Activated CD4-positive, alpha-beta T cell treated with anti-CD3 and anti-CD28 coated beads, Interleukin-2, Interleukin-6, amounts not matched to agents 100 ng/mL and 50 ng/mL, durations not matched to agents 16 hours and 8 hours (primary cell): ENCODE data around the gene UGT1A4.
"Not testable (repeated sequence)": the region's sequence is repeated elsewhere in the genome, so short reads cannot be mapped to it uniquely, and the experiment has no call there.

ENCODE experiments used
- DNase-seq: peaks from one replicate; pipeline ENCODE4 v3.0.0-alpha.2; 2020

Gene UGT1A4

GRCh38 chr2:233700028-233700635, 18.4 kb upstream of the UGT1A4 start:
- no peak for DNase-seq

- not testable (repeated sequence) for DNase-seq
Measured at GRCh38 chr2:233700842-233701241, 17.7 kb upstream of the UGT1A4 start.

- DNase-seq, result no peak
Measured at GRCh38 chr2:233702238-233702637, 16.3 kb upstream of the UGT1A4 start.

GRCh38 chr2:233705911-233706506, 12.5 kb upstream of the UGT1A4 start:
- DNase-seq, result no peak

GRCh38 chr2:233706720-233707119, 11.8 kb upstream of the UGT1A4 start:
- no peak for DNase-seq

GRCh38 chr2:233707940-233708644, 10.4 kb upstream of the UGT1A4 start:
- no peak for DNase-seq

- DNase-seq, result no peak
Measured at GRCh38 chr2:233708942-233709341, 9.6 kb upstream of the UGT1A4 start.

- DNase-seq, result peak; percentile 71
Measured at GRCh38 chr2:233711312-233712008, 7.1 kb upstream of the UGT1A4 start.

GRCh38 chr2:233712611-233713261, 5.8 kb upstream of the UGT1A4 start, which contains the start of gene UGT1A5:
UGT1A5 (plus strand) TSS chr2:233712907; CDS start chr2:233712992, 85 bp downstream.
- no peak for DNase-seq

- no peak for DNase-seq
Measured at GRCh38 chr2:233713262-233713615, 5.3 kb upstream of the UGT1A4 start.

- no peak for DNase-seq
Measured at GRCh38 chr2:233714121-233714520, 4.4 kb upstream of the UGT1A4 start.

- DNase-seq, result no peak
Measured at GRCh38 chr2:233728723-233729301, 10.3 kb downstream of the UGT1A4 start, which contains the start of gene UGT1A3. UGT1A3 (plus strand) TSS chr2:233729042; CDS start chr2:233729127, 85 bp downstream.

GRCh38 chr2:233736868-233737653, 18.5 kb downstream of the UGT1A4 start:
- not testable (repeated sequence) for DNase-seq

GRCh38 chr2:233740870-233741269, 22.3 kb downstream of the UGT1A4 start:
- DNase-seq, result no peak

GRCh38 chr2:233743464-233744259, 25.1 kb downstream of the UGT1A4 start:
- no peak for DNase-seq

- DNase-seq, result no peak
Measured at GRCh38 chr2:233745073-233745755, 26.7 kb downstream of the UGT1A4 start.

- DNase-seq, result not testable (repeated sequence)
Measured at GRCh38 chr2:233745838-233746237, 27.3 kb downstream of the UGT1A4 start.

- DNase-seq, result no peak
Measured at GRCh38 chr2:233746475-233747282, 28.1 kb downstream of the UGT1A4 start.

- DNase-seq, result no peak
Measured at GRCh38 chr2:233747283-233747544, 28.7 kb downstream of the UGT1A4 start.

GRCh38 chr2:233750689-233751088, 32.2 kb downstream of the UGT1A4 start:
- not testable (repeated sequence) for DNase-seq
